CD4-positive, alpha-beta T cell (primary cell): Measurements from ENCODE around the gene PATJ. TPM values are rescaled to one million over a fixed set of nuclear protein-coding genes. Genes with fewer than 3 reads are reported as not detected.

Source experiments
- ATAC-seq: fragments of 200-7000 bp; cut with Tn5 transposase; one replicate; pipeline ENCODE4 v1.10.0; 2022; ENCODE audit warnings: mild to moderate bottlenecking; ENCODE audit not compliant: poor library complexity
- CTCF ChIA-PET: fragments of 350-600 bp; sonication (Branson Sonifier 250); formaldehyde crosslinking; loops from one replicate; lab custom pipeline; 2021; ENCODE audit warnings: antibody characterized with exemption, inconsistent platforms; lab: Charles Lee
- POLR2A ChIA-PET: fragments of 350-600 bp; sonication (Branson Sonifier 250); formaldehyde crosslinking; loops from one replicate; lab custom pipeline; 2021; ENCODE audit warnings: antibody characterized with exemption, inconsistent platforms; lab: Charles Lee
- DNase-seq, 14 experiments: peaks; one replicate each; pipeline ENCODE4 v3.0.0-alpha.2; 2013 to 2020; ENCODE audit warnings: mixed read lengths in 2 of 14
- H3K27ac ChIP-seq, 2 donors: one replicate each; pipeline versions ENCODE4 v1.5.1 to v1.7.0; 2013; ENCODE audit warnings: low read length in 2 of 2, low read depth in 1 of 2, mild to moderate bottlenecking in 1 of 2
- H3K27me3 ChIP-seq, 2 experiments: 1 replicate in 1 of 2; 2 replicates in 1 of 2; pipeline versions ENCODE4 v1.6.1 to v1.7.0; 2013; ENCODE audit warnings: low read length in 2 of 2, control low read depth in 1 of 2, mild to moderate bottlenecking in 1 of 2, moderate library complexity in 1 of 2; ENCODE audit not compliant: insufficient read depth in 2 of 2, control insufficient read depth in 1 of 2
- H3K36me3 ChIP-seq: one replicate; pipeline ENCODE4 v1.6.1; 2013; ENCODE audit warnings: low read length, control low read depth; ENCODE audit not compliant: insufficient read depth
- H3K4me1 ChIP-seq: one replicate; pipeline ENCODE4 v1.6.1; 2013; ENCODE audit warnings: low read length, control low read depth; ENCODE audit not compliant: insufficient read depth
- H3K4me3 ChIP-seq: one replicate; pipeline ENCODE4 v1.5.1; 2013; ENCODE audit warnings: mild to moderate bottlenecking, low read length, moderate library complexity
- H3K9me3 ChIP-seq, 2 experiments: 1 replicate in 1 of 2; 2 replicates in 1 of 2; pipeline versions ENCODE4 v1.6.1 to v1.7.0; 2013; ENCODE audit warnings: low read length in 2 of 2, mild to moderate bottlenecking in 2 of 2, control low read depth in 1 of 2, moderate library complexity in 1 of 2; ENCODE audit not compliant: control insufficient read depth in 1 of 2, insufficient read depth in 1 of 2
- H3K27ac Mint-ChIP-seq: one replicate; pipeline ENCODE4 v1.8.0; 2020; ENCODE audit warnings: mixed read lengths
- H3K27me3 Mint-ChIP-seq: one replicate; pipeline ENCODE4 v1.8.0; 2021; ENCODE audit warnings: mixed read lengths
- H3K36me3 Mint-ChIP-seq: one replicate; pipeline ENCODE4 v1.8.0; 2021; ENCODE audit warnings: low read depth, mixed read lengths
- H3K4me1 Mint-ChIP-seq: one replicate; pipeline ENCODE4 v1.8.0; 2021; ENCODE audit warnings: low read depth, mixed read lengths
- H3K4me3 Mint-ChIP-seq: one replicate; pipeline ENCODE4 v1.8.0; 2020; ENCODE audit warnings: mild to moderate bottlenecking, mixed read lengths
- H3K9me3 Mint-ChIP-seq: one replicate; pipeline ENCODE4 v1.8.0; 2020; ENCODE audit warnings: mixed read lengths
- CTCF ChIP-seq: fragments of 200-600 bp; IDR thresholded peaks from one replicate; pipeline ENCODE4 v1.8.0; 2022; ENCODE audit warnings: antibody characterized with exemption, mild to moderate bottlenecking
- intact Hi-C, 2 experiments: fragments of 100-400 bp; cut with DNase I in 1 of 2; cut with micrococcal nuclease in 1 of 2; formaldehyde crosslinking; loops; one replicate each; pipeline versions ENCODE4 v1.15.1 to v1.9.0; 2023 to 2025; cut with DNase I, micrococcal nuclease
- total RNA-seq, 174 experiments: library from RNA in 2 of 174; stranded (reverse) in 2 of 174; gene quantifications; one replicate each; pipeline ENCODE4 v1.2.3 and lab custom pipeline; 2021 to 2026

Gene PATJ
- total RNA-seq, 2 experiments from 2014 or later, result 50.4 to 54.1 TPM

GRCh38 chr1:61925591-61926298 is 183.5 kb downstream of the PATJ start:
- H3K27me3 Mint-ChIP-seq, result no peaks in the 10 kb centered on the region
- TF ChIP-seq CTCF, result no peak
- no peak overlapping the region for H3K27ac Mint-ChIP-seq
- POLR2A ChIA-PET, result no interaction called here
- no peaks in the 10 kb centered on the region for H3K4me1 ChIP-seq
- no peaks in the 10 kb centered on the region for H3K9me3 ChIP-seq
- H3K4me3 Mint-ChIP-seq, result no peak overlapping the region
- H3K9me3 Mint-ChIP-seq, result no peaks in the 10 kb centered on the region
- H3K27ac ChIP-seq, result no peak overlapping the region
- no peak for DNase-seq
- H3K36me3 ChIP-seq, result peaks cover 14% of the 10 kb centered on the region
- peaks cover 67% of the 10 kb centered on the region for H3K36me3 Mint-ChIP-seq
- no peak overlapping the region for H3K4me3 ChIP-seq
- ATAC-seq, result no peak
- no peaks in the 10 kb centered on the region for H3K27me3 ChIP-seq
- CTCF ChIA-PET, result no interaction called here
- H3K4me1 Mint-ChIP-seq, result no peaks in the 10 kb centered on the region
- intact Hi-C loops, result no loop called here

GRCh38 chr1:61926597-61926996 is 184.3 kb downstream of the PATJ start:
- DNase-seq (no peak), ATAC-seq (no peak)
- peaks cover 61% of the 10 kb centered on the region for H3K36me3 Mint-ChIP-seq
- no peak for TF ChIP-seq CTCF
- intact Hi-C loops, result no loop called here
- no peaks in the 10 kb centered on the region for H3K9me3 Mint-ChIP-seq
- Histone ChIP-seq H3K36me3 (peaks cover 16% of the 10 kb centered on the region), H3K9me3 (no peaks in the 10 kb centered on the region), H3K4me1 (no peaks in the 10 kb centered on the region), H3K27me3 (no peaks in the 10 kb centered on the region), H3K27ac (no peak overlapping the region), H3K4me3 (no peak overlapping the region)
- ChIA-PET CTCF (no interaction called here), POLR2A (no interaction called here)
- H3K27ac Mint-ChIP-seq, result no peak overlapping the region
- H3K4me1 Mint-ChIP-seq, result no peaks in the 10 kb centered on the region
- no peaks in the 10 kb centered on the region for H3K27me3 Mint-ChIP-seq
- no peak overlapping the region for H3K4me3 Mint-ChIP-seq

GRCh38 chr1:61930116-61930645 is 187.9 kb downstream of the PATJ start:
- peaks cover 63% of the 10 kb centered on the region for H3K36me3 Mint-ChIP-seq
- H3K27ac Mint-ChIP-seq, result no peak overlapping the region
- H3K27ac ChIP-seq, result no peak overlapping the region
- no peak for DNase-seq
- ChIA-PET POLR2A (no interaction called here), CTCF (interaction anchor here (1.7 kb wide), 1 partner anchor 11 kb away, joined by 3 read pairs; no protein-coding TSS in a partner anchor)
- H3K9me3 ChIP-seq, result no peaks in the 10 kb centered on the region
- intact Hi-C loops, result no loop called here
- no peak for TF ChIP-seq CTCF
- H3K4me1 Mint-ChIP-seq, result no peaks in the 10 kb centered on the region
- no peak overlapping the region for H3K4me3 ChIP-seq
- no peak for ATAC-seq
- no peaks in the 10 kb centered on the region for H3K4me1 ChIP-seq
- peaks cover 20% of the 10 kb centered on the region for H3K36me3 ChIP-seq
- H3K9me3 Mint-ChIP-seq, result no peaks in the 10 kb centered on the region
- no peak overlapping the region for H3K4me3 Mint-ChIP-seq
- H3K27me3 ChIP-seq, result no peaks in the 10 kb centered on the region
- no peaks in the 10 kb centered on the region for H3K27me3 Mint-ChIP-seq
